ENCODE measurements around the gene PSENEN.
A peak's percentile ranks its signal among the peaks of the same experiment; 100 is the strongest.
"Not testable (repeated sequence)": the region's sequence is repeated elsewhere in the genome, so short reads cannot be mapped to it uniquely, and the experiment has no call there.

Gene PSENEN

DNA sequence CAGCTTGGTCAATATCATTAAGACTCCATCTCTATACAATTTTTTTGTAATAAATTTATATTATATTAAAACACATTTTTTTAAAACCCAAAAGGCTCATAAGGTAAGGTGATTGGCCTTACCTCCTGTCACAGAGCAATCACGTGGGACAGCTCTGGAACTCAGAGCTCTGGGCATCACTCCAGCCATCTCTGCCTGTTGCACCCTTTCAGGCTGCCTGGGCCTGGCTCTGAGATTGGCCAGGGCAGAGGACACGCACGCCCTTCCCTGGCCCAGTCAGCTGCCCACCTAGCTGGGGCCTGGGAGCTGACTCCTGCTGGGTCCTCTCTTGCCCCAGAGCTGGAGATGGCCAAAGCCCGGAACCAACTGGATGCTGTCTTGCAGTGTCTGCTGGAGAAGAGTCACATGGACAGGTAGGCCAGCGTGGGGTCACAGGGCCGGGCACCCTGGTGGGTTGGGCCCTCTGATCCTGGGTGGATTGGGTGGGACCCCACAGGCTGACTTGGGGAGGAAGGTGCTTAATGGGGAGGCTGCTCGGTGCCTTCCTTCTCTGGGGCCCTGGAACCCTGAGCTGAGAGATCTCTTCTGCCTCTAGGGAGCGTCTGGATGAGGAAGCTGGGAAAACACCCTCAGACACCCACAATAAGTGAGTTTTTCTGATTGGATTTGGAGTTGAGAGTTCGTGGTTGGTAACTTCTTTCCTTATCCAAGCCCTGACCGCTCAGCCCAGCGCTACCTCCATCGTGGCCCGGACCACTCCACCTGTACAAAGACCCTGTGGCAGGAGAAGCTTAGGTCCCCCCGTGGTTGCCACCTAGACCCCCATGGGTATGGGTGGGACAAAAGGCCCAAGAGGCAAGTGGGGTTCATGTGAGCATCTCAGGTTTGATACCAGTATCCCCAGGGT, 6.6 kb downstream of the PSENEN start:
- DNase-seq (ENCODE audit: low read depth in 2 of 2), result no peak

DNA sequence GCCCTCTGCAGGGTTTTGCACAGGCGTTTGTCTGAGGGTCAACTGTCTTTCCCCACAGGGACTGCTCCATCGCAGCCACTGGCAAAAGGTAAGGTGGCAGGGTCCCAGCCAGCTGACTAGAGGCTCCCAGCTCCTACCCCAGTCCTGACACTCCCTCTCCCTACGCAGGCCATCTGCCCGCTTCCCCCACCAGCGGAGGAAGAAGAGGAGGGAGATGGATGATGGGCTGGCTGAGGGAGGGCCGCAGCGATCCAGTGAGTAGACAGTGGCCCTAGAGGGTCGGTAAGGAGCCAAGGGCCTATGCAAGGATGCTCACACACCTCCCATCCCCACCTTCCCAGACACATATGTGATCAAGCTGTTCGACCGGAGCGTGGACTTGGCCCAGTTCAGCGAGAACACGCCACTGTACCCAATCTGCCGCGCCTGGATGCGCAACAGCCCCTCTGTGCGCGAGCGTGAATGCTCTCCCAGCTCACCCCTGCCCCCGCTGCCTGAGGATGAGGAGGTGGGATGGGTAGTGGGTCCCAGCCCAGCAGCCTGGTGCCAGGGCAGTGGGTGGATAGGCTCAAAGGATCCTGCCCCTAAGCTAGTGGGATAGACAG, 7.4 kb downstream of the PSENEN start:
- no peak for DNase-seq (ENCODE audit: low read depth in 2 of 2)

DNA sequence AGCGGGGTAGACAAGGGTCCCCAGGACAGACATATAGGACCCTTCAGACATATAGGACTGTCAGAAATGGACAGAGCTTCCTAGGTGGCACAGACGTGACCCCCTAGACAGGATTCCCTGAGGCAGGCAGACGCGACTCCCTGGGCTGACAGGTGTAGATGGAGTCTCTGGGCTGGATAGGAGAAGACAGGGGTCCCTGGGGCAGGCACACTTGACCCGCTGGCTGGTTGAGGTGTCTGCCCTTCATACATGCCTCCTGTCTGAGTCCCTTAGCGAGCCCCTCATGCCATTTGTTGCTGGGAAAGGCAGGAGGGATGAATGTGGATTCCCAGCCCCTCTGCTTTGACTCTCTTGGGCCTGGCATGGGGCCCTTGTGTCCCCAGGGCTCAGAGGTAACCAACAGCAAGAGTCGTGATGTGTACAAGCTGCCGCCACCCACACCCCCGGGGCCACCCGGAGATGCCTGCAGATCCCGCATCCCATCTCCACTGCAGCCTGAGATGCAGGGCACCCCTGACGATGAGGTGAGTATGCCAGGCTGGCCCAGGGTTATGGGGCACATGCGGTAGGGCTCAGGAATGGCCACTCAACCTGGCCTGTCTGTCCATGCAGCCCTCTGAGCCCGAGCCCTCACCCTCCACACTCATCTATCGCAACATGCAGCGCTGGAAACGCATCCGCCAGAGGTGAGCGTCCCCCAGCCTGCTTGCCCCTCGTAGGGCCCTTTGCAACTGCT, 8.4 kb downstream of the PSENEN start:
- no peak for DNase-seq (ENCODE audit: low read depth in 2 of 2)

DNA sequence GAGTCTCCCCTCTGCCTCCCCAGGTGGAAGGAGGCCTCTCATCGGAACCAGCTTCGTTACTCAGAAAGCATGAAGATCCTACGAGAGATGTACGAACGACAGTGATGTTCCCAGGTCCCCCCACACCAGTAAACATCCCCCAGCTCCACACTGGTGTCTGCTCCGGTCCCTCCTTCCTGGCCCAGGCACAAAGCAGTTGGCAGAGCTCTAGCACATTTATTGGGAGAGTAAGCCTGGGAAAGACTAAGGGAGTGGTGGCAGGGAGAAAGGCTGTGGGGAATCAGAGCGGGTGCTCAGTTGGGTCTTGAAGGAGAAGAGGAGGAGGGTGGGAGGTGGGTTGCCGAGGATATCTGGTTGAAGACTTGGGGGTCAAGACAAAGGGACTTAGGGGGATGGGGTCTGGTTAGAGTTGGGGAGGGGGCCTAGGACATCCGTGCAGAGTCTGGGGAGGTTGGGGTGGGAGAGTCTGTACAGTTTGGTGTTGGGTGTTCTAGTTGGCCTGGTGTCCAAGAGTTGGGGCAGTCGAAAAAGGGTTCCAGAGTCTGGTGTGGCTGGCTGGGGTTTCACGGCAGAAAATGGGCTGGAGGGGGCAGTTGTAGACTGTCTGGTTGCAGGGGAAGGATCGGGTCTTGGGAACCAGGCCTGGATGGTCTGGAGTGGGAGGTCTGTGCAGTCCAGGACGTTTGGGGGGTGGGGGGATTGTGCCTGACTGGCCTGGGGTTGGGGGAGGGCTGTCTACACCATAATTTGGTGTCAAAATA, 9.1 kb downstream of the PSENEN start:
- no peak for DNase-seq (ENCODE audit: low read depth in 2 of 2)

DNA sequence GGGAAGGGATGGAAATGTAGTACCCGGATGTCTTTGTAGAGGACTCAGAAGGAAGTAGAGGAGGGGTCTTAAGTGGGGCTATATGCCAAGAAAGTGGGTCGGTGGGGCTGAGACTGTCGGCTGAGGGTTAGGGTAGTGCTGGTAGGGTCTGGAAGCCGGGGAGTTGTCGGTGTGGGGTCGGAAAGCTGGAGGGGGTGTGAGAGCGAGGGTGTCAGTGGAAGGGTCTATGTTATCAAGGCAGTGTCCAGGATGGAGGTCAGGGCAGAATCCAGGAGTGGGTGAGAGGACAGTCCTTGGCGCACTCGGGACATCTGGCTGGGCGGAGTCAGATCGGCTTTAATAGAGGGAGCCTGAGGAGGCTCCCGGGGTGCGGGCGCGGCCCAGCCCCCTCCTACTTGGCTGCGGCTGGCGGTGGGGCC, 9.7 kb downstream of the PSENEN start:
- no peak for DNase-seq (ENCODE audit: low read depth in 2 of 2)

DNA sequence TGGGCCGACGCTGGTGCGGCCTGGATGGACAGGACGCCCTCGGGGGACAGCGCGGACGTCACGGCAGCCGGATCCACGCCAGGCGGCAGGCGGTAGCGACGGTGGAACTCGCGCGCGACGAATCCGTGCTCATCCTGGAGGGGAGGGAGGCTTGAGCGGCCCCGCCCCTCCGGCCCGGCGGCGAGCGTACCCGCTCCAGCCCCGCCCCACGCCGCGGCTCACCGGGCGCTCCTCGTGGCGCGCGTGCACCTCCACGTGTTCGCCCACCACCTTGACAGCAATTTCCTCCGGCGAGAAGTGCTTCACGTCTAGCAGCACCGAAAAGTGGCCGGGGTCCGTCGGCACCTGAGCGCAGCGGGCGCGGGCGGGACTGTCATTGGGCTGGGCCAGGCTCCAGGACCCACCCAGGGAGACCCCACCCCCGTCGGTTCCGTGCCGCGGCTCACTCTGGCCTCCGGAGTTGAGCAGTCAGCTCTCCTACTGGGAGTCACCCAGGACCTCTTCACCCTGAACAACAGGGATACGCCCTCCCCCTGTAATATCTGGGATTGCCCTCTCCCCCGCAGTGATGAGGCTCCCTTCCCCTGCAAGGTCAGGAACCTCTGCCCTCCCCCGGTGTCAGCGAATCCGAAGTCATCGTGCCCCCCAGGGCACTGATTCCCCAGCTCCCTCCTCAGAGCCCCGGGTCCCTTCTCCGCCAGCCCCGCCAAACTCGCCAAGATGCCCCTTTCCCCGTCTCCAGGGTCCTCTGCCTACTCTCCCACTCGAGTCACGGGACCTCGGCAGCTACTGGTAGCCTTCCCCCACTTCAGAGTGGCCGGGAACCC, 10.3 kb downstream of the PSENEN start:
- DNase-seq (ENCODE audit: low read depth in 2 of 2), result no peak

DNA sequence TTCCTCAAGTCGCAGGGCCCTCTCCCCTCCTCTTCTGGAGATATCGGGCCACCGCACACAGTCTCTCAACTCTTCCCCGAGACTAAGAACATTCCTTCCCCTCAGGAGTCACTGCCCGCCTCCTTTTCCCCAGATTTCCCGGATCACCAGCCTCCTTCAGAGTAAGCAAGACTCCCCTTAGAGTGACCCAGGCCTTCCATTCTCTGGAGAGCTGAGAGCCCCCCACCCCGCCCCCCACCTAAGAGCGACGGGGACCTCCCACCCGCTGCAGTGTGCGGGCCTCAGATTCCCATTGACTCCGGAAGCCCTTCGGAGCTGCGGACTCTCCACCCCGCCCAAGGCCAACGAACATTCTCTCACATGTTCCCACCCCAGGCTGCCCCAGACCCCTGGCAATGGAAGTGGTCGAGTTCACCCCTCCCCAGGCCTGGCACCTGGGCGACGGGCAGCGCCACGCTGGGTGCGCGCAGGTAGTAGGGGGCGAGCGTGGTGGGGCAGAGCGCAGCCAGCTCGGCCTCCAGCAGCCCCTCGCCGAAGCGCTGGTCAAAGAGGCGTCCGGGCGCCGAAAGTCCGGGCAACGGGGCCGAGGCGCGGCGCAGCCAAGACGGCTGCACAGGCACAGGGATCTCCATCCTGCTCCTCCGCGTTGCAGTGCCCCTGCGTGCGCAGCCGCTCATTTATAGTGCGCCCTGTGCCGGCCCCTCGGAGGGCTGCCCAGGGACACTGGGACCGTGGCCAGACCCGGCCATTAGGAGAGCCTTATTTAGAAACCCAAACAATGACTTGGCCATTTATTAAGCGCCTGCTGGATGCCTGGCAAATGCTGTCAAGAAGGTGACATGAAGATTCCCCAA, 11.2 kb downstream of the PSENEN start, which contains the start of gene HSPB6:
TSS of gene HSPB6 (minus strand) at position 653 of the 854 bp plus-strand sequence. CDS start at position 632, 21 bp downstream.
- no peak for DNase-seq (ENCODE audit: low read depth in 2 of 2)

DNA sequence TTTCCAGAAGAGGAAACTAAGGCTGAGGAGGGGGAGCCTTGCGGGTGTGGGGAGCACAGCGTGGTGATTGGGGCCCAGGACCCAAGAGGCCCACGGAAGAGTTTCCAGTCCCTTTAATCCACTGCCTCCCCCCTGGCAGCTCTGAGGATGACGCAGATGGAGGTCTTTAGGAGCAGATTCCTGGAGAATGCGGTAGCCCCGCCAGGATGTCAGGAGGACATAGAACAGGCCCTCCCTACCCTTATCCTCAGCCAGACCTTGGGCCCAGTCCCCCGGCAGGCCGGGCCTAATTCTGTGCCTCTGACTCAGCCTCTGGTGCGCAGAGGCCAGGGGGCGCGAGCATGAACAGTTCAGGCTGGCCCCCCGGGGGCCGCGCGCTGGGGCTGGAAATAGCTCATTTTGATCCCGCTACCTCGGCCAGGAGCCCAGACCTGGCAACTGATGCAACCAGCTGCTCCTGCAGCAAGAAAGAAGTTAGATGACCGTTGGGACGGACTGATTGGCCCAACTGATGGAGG, 11.8 kb downstream of the PSENEN start:
- DNase-seq (ENCODE audit: low read depth in 2 of 2), result no peak

DNA sequence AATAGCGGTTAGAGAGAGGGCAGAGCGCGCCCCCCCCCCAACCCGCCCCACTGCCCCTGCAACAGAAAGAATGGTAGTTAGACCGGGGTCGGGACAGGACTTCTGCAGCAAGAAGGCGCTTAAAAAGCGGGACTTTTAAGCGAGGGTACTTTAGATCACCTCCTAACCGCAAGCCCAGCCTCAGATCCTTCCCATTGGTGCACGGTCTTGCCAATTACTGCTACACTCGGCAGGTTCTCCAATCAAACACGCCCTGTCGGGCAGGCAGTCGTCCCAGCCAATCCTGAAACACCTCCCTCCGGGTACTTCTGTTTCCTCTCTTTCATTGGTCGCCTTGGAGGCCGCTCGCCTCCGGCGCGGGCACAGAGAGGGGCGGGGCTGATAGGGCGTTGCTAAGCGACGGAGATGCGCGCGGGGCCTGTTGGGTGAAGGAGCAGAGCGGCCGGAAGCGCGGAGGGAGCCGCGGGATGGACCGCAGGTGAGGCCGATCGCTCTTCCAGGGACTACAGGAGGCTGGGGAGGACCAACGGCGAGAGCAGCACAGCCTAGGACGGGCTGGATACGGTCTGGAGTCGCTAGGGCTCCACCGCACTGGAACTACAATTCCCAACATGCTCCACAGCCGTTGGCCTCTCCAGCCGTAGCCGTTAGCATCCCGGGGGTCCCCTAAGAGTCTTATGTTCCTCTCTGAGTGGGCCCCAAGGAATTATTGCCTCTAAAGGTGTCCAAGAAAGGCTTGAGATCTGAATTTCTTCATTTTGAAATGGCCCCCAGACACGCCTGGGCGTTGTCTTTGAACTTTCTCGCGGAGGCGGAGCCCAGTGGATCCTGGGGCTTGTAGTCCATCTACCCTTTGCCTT, 12.5 kb downstream of the PSENEN start, which contains the start of gene PROSER3:
TSS of gene PROSER3 (plus strand) at position 428 of the 860 bp plus-strand sequence. CDS start at position 468, 40 bp downstream.
- DNase-seq (ENCODE audit: low read depth in 2 of 2), result peak; percentile 93 to 96

DNA sequence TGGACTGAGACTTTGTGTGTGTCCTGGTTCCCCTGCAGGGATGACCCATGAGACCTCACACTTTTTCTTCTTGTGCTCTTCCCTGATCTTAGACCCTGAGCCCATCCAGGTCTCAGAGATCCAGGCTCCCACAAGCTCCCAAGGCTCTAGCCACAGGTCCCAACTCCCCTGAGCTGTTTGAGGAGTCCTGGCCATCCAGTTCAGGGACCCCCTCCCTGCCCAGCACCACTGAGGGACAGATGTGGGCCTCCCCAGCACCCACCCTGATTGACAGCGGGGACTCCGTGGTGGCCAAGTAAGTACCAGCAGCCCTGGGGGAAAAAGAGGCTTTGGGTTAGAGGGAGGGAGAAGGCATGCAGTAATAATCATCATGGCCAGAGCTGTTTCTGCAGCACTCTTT, 14.2 kb downstream of the PSENEN start:
- DNase-seq (ENCODE audit: low read depth in 2 of 2), result no peak

DNA sequence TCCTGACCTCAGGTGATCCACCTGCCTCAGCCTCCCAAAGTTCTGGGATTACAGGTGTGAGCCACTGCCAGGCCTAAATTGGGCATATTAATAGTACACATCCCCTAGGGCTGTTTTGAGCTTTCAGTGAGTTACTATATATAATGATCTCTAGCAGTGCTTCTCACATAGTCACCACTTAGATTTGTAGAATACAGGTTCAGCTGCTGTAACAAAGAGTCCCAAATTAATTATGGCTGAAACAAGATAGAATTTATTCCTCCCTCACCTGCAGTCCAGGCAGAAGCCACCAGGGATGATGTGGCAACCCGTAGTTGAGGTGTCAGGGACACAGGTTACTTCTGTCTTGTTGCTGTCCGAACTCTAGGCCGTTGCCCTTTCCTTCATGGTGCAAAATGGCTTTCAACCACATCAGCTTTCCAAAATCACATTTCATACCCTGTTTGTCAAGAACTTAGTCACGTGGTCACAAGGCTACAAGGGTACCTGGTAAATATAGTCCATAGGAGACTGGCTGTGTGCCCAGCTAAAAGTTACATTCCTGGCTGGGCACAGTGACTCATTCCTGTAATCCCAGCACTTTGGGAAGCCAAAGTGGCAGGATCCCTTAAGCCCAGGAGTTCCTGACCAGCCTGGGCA, 15.4 kb downstream of the PSENEN start:
- no peak for DNase-seq (ENCODE audit: low read depth in 2 of 2)

DNA sequence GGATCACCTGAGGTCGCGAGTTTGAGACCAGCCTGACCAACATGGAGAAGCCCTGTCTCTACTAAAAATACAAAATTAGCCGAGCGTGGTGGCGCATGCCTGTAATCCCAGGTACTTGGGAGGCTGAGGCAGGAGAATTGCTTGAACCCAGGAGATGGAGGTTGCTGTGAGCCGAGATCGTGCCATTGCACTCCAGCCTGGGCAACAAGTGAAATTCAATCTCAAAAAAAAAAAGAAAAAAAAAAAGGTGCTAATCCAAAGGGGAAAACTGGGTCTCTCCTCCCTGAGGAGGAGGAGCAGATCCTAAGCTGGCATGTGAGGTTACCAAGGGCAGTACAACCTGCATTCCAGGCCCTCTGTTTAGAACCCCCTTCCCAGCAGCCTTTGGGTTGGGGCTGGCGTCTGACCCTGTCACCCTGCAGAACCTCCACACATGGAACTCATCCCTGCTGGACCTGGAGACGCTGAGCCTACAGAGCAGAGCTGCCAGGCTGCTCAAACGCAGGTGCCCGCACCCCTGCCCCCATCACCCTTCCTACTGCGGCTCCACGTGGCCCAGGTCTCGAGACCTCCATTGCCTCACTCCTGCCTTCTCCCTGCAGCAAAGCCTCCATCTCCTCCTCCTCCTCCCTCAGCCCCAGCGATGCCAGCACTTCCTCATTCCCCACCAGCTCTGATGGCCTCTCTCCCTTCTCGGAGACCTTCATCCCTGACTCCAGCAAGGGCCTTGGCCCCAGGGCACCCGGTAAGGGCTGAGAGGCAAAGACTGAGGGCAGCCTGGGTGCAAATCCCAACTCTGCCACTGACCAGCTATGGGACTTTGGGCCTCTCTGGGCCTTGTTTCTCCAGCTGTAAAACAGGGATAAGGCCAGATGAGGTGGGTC, 19.2 kb downstream of the PSENEN start:
- DNase-seq (ENCODE audit: low read depth in 2 of 2), result no peak

DNA sequence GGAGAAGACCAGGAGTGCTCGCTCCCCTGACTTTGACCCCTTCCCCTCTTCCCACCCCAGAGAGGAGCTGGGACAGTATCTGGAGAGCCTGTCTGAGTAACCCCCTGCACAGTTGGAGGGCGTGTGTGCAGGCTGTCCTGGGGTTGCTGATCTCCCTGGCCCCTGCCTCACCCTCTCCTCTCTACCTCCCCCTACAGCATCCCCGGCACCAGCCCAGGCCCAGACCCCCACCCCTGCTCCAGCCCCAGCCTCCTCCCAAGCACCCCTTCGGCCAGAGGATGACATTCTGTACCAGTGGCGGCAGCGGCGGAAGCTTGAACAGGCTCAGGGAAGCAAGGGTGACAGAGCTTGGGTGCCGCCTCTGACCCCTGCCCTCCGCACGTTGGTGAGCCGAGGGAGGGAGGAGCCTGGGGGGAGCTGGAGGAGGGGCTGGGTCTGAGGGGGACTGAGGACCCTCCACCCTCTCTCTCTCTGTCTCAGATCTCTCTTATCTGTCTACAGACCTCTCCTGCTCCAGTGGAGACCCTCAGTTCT, 21.2 kb downstream of the PSENEN start:
- DNase-seq (ENCODE audit: low read depth in 2 of 2), result no peak

DNA sequence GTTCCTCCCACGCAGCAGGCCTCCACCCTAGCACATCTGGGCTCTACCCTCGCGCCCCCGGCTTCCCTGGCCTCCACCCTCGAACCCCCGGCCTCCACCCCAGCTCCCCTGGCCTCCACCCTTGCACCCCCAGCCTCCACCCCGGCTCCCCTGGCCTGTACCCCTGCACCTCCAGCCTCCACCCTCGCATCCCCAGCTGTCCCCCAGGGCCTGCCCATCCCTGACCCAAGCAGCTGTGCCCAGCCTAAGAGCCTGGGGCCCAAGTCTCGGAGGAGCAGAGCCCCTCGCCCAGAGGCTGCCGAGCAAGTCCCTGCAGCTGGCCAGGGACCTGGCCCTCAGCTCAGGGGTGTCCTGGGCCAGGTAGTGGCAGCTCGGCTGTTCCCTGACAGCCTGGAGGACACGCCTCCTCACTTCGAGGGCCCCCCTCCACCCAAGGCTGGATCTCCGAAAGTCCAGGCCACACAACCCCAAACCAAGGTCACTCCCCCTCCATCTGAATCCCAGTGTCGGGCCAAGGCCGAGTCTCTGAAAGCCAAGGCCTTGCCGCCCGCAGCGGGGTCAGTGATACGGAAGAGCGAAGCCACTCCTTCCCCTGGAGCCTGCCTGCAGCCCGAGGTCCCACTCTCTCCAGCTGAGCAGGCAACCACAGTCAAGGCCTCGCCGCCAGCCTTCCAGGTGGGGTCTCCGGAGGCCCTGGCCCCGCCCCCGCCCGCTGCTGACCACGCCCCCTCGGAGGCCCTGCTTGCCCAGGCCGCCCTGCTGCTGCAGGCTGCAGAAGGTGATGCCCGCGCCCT, 22.0 kb downstream of the PSENEN start:
- DNase-seq (ENCODE audit: low read depth in 2 of 2), result no peak

DNA sequence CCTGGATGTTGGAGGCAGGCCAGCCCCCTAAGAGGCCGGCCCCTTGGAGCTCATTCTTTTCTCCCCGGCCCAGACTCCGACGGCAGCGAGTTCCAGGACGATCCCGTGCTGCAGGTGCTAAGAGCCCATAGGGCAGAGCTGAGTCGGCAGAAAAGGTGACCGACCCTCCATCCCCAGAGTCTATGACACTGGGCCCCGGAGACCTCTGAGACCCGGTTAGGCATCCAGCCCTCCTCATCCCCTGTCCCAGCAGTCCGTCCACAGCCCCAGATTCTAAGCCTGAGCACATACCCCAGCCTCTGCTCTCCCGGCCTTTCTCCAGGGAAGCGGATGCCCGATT, 22.6 kb downstream of the PSENEN start:
- DNase-seq (ENCODE audit: low read depth in 2 of 2), result no peak

DNA sequence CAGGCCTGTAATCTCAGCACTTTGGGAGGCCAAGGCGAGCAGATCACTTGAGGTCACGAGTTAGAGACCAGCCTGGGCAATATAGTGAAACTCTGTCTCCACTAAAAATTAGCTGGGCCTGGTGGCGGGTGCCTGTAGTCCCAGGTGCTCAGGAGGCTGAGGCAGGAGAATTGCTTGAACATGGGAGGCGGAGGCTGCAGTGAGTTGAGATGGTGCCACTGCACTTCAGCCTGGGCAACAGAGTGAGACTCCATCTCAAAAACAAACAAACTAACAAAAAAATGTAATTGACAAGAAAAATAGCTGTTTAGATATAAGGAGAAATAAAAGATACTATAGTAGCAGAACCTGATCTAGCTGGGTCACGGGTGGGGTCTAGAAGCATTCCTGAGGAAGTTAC, 26.9 kb downstream of the PSENEN start:
- not testable (repeated sequence) for DNase-seq (ENCODE audit: low read depth in 2 of 2)

All from stimulated activated CD8-positive, alpha-beta memory T cell treated with anti-CD3 and anti-CD28 coated beads, Interleukin-7, amount 100 ng/mL, for 1 hour (primary cell).